Measurements from ENCODE around the gene SLC25A29.

- TF ChIP-seq CTCF (conservative IDR thresholded peaks at IDR 0.05 in 1 of 2, IDR thresholded peaks at IDR 0.05 in 1 of 2; ENCODE audit: low read depth in 1 of 2, low read length in 2 of 2) (no peak), EZH2 (IDR thresholded peaks at IDR 0.05; ENCODE audit: low read length, missing control alignments) (no peak)
Measured at GRCh38 chr14:100283984-100284881, 22.0 kb downstream of the SLC25A29 start.
